HEK293 (cell line): ENCODE data around the gene NUBPL.
A peak's percentile ranks its signal among the peaks of the same experiment; 100 is the strongest.

Source experiments
- CTCF ChIA-PET: fragments of 350-600 bp; formaldehyde crosslinking; extraction: SDS; loops from one replicate; lab custom pipeline; 2021; ENCODE audit warnings: antibody characterized with exemption; lab: Yijun Ruan, JAX
- POLR2A ChIA-PET: fragments of 300-600 bp; formaldehyde crosslinking; extraction: SDS; loops from one replicate; lab custom pipeline; 2020; ENCODE audit warnings: antibody characterized with exemption, inconsistent platforms; lab: Yijun Ruan, JAX
- H3K27ac ChIP-seq: fragments of 200-500 bp; sonication (Bioruptor generic); 2 replicates; pipeline ENCODE4 v1.5.1; 2014; ENCODE audit warnings: low read depth, low read length, control low read depth, inconsistent platforms; ENCODE audit errors: extremely low read depth
- H3K36me3 ChIP-seq, 2 experiments: fragments of 200-500 bp in 1 of 2; sonication (Bioruptor generic) in 1 of 2; 1 replicate in 1 of 2; 2 replicates in 1 of 2; pipeline ENCODE4 v1.5.1; 2014 to 2017; ENCODE audit warnings: inconsistent platforms in 2 of 2, low read length in 2 of 2; ENCODE audit not compliant: control insufficient read depth in 2 of 2, insufficient read depth in 1 of 2
- H3K4me1 ChIP-seq: fragments of 200-500 bp; sonication (Bioruptor generic); 2 replicates; pipeline ENCODE4 v1.5.1; 2014; ENCODE audit warnings: mild to moderate bottlenecking, low read length, inconsistent platforms; ENCODE audit not compliant: control insufficient read depth, insufficient read depth
- H3K4me3 ChIP-seq: 2 replicates; pipeline ENCODE4 v1.5.1; 2011; ENCODE audit warnings: low read depth, mild to moderate bottlenecking, control low read depth, low read length, moderate library complexity
- H3K9me3 ChIP-seq: fragments of 200-500 bp; sonication (Bioruptor generic); 2 replicates; pipeline ENCODE4 v1.5.1; 2014; ENCODE audit warnings: low read depth, low read length, inconsistent platforms; ENCODE audit not compliant: control insufficient read depth, insufficient read depth
- GFI1B ChIP-seq: fragments of 450-650 bp; formaldehyde crosslinking; IDR thresholded peaks from 2 replicates; pipeline ENCODE4 v1.5.1; 2016; ENCODE audit warnings: missing biosample characterization, missing genetic modification characterization
- KLF16 ChIP-seq: fragments of 450-650 bp; formaldehyde crosslinking; IDR thresholded peaks from 2 replicates; pipeline ENCODE4 v1.5.1; 2017; ENCODE audit warnings: missing biosample characterization, missing genetic modification characterization
- ZFP37 ChIP-seq: fragments of 450-650 bp; formaldehyde crosslinking; IDR thresholded peaks from 2 replicates; pipeline ENCODE4 v1.5.1; 2016; ENCODE audit warnings: missing biosample characterization, missing genetic modification characterization
- ZNF133 ChIP-seq: fragments of 450-650 bp; formaldehyde crosslinking; IDR thresholded peaks from 2 replicates; pipeline ENCODE4 v1.5.1; 2016; ENCODE audit warnings: missing biosample characterization, missing genetic modification characterization
- ZNF174 ChIP-seq: fragments of 450-650 bp; formaldehyde crosslinking; IDR thresholded peaks from 2 replicates; pipeline ENCODE4 v1.5.0; 2017; ENCODE audit warnings: missing biosample characterization, mild to moderate bottlenecking, missing genetic modification characterization
- ZNF19 ChIP-seq: fragments of 450-650 bp; formaldehyde crosslinking; IDR thresholded peaks from 2 replicates; pipeline ENCODE4; 2016; ENCODE audit warnings: missing biosample characterization, missing genetic modification characterization, low read depth
- ZNF24 ChIP-seq: fragments of 450-650 bp; formaldehyde crosslinking; IDR thresholded peaks from 2 replicates; pipeline ENCODE4 v1.5.1; 2016; ENCODE audit warnings: missing biosample characterization, missing genetic modification characterization
- ZNF266 ChIP-seq: fragments of 450-650 bp; formaldehyde crosslinking; IDR thresholded peaks from 2 replicates; pipeline ENCODE4 v1.5.1; 2016; ENCODE audit warnings: missing biosample characterization, missing genetic modification characterization, low read depth
- ZNF366 ChIP-seq: fragments of 450-650 bp; formaldehyde crosslinking; conservative IDR thresholded peaks from 2 replicates; pipeline ENCODE4 v1.5.1; 2016; ENCODE audit warnings: missing biosample characterization, missing genetic modification characterization
- ZNF558 ChIP-seq: fragments of 450-650 bp; formaldehyde crosslinking; IDR thresholded peaks from 2 replicates; pipeline ENCODE4 v1.5.1; 2016; ENCODE audit warnings: missing biosample characterization, missing genetic modification characterization
- TF ChIP-seq, protein P1 (sequence below): fragments of 450-650 bp; formaldehyde crosslinking; IDR thresholded peaks from 2 replicates; pipeline ENCODE4 v1.5.1; 2016; ENCODE audit warnings: missing biosample characterization, missing genetic modification characterization
- TF ChIP-seq, protein P2 (sequence below): fragments of 450-650 bp; formaldehyde crosslinking; IDR thresholded peaks from 2 replicates; pipeline ENCODE4 v1.5.0; 2017; ENCODE audit warnings: missing biosample characterization, missing genetic modification characterization, borderline replicate concordance

The NUBPL gene

DNA sequence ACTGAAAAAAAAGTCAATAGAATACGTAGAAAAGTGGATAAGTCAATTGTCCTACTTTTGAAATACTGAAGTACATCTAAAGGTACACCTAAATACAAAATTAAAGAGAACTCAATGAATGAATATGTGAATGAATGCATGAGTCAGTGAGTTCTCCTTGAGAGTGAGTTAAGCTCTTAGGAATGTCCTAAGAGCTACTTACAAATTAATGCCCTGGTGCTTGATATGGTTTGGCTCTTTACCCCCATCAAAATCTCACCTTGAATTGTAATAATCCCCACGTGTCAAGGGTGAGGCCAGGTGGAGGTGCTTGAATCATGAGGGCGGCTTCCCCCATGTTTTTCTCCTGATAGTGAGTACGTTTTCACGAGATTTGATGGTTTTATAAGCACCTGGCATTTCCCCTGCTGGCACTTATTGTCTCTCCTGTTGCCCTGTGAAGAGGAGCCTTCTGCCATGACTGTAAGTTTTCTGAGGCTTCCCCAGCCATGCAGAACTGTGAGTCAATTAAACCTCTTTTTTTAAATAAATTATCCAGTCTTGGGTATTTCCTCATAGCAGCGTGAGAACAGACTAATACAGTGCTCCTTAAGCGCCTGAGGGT is 323.7 kb downstream of the NUBPL start (continued):
- TF ChIP-seq, protein P1, sequence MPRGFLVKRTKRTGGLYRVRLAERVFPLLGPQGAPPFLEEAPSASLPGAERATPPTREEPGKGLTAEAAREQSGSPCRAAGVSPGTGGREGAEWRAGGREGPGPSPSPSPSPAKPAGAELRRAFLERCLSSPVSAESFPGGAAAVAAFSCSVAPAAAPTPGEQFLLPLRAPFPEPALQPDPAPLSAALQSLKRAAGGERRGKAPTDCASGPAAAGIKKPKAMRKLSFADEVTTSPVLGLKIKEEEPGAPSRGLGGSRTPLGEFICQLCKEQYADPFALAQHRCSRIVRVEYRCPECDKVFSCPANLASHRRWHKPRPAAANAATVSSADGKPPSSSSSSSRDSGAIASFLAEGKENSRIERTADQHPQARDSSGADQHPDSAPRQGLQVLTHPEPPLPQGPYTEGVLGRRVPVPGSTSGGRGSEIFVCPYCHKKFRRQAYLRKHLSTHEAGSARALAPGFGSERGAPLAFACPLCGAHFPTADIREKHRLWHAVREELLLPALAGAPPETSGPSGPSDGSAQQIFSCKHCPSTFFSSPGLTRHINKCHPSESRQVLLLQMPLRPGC = no peak
- TF ChIP-seq ZNF19 (tag by site-specific recombination) = no peak
- no peak for TF ChIP-seq ZNF558 (tag by site-specific recombination)
- TF ChIP-seq ZNF174 = no peak

DNA sequence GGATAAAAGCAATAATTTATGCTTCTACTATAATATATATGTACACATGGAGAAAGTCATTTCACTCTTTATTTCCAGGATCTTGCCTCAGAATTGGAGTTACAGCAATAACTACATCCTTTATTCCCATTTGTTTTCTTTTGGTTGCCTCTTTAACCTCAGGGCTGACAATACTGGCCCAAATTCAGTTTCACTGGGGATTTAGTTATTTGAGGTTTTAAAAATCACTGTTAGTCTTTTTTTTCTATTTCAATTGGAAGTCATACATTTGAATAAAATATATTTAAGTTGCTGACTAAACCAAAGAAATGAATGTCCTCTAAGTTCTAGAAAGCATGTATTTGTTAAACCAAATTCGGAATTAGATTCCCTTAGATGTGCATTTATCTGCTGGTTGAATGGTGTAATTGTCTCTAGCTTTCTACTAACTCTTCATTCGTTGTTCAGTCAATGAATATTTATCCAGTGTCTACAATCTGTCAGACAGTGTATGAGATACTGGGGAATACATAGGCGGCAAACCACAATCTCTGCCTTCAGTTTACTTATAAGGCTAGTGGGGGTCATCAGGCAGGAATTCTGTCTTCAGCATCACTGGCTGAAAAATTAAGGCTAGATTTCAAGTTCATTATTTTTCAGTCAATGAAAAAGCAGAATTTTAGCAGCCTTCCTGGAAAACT is 325.1 kb downstream of the NUBPL start:
- POLR2A ChIA-PET = no interaction called here
- TF ChIP-seq ZNF133 (tag by site-specific recombination) = no peak
- TF ChIP-seq, all 188 proteins: peak for 0
- H3K4me1 ChIP-seq = no peaks in the 10 kb centered on the region
- H3K27ac ChIP-seq = no peak overlapping the region
- CTCF ChIA-PET = interaction anchor here (0.6 kb wide), 1 partner anchor 401 kb away, joined by 3 read pairs; no protein-coding TSS in a partner anchor
- H3K4me3 ChIP-seq = no peak overlapping the region
- H3K9me3 ChIP-seq = no peaks in the 10 kb centered on the region
- no peaks in the 10 kb centered on the region for H3K36me3 ChIP-seq

DNA sequence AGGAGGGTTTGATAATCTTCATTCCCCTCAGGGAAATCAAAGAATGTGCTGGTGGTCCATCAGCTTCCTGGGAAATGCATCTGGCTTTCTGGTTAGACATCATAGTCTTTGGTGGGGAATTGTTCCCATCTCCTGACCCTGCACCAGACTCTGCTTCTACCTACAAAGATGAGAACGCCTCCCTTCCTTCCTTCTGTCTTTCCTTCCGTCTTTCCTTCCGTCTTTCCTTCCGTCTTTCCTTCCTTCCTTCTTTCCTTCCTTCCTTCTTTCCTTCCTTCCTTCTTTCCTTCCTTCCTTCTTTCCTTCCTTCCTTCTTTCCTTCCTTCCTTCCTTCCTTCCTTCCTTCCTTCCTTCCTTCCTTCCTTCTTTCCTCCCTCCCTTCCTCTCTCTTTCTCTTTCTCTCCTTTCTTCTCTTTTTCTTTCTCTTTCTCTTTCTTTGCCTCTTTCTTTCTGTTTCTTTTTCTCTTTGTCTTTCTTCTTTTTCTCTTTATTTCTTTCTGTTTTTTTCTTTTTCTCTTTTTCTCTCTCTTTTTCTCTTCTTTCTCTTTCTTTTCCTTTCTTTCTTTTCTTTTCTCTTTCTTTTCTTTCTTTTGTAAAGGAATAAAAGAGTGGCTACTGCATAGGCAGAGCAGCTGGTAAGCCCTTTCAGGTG is 326.9 kb downstream of the NUBPL start:
- Histone ChIP-seq H3K4me1 (no peaks in the 10 kb centered on the region), H3K36me3 (no peaks in the 10 kb centered on the region), H3K9me3 (no peaks in the 10 kb centered on the region), H3K27ac (no peak overlapping the region), H3K4me3 (no peak overlapping the region)
- ChIA-PET POLR2A (no interaction called here), CTCF (interaction anchor here (0.6 kb wide), 1 partner anchor 136 kb away, joined by 3 read pairs; no protein-coding TSS in a partner anchor)
- TF ChIP-seq ZFP37 (no peak), ZNF366 (tag by site-specific recombination) (peak; percentile 76)

DNA sequence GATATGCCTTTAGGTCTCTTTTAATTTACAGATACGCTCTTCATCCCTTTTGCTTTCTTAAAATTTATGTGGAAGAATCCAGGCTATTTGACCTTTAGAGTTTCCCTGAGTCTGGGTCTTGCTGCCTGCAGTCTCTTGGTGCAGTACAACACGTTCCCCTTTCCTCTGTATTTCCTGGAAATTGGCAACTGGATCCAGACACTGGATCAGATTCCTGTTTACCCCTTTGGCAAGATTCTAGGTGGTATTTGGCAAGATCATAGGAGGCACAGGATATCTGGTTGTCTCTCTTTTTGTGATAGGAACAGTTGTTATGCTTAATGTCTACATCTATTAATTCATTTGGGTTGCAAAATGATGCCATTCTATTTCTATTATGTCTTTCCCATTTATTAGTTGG is 328.1 kb downstream of the NUBPL start:
- CTCF ChIA-PET = no interaction called here
- no peak overlapping the region for H3K27ac ChIP-seq
- H3K36me3 ChIP-seq = no peaks in the 10 kb centered on the region
- TF ChIP-seq ZNF266 (tag by site-specific recombination) = no peak
- no peak for TF ChIP-seq GFI1B (tag by site-specific recombination)
- TF ChIP-seq ZNF24 (tag by site-specific recombination) = no peak
- no peak for TF ChIP-seq KLF16 (tag by site-specific recombination)
- TF ChIP-seq, protein P2, sequence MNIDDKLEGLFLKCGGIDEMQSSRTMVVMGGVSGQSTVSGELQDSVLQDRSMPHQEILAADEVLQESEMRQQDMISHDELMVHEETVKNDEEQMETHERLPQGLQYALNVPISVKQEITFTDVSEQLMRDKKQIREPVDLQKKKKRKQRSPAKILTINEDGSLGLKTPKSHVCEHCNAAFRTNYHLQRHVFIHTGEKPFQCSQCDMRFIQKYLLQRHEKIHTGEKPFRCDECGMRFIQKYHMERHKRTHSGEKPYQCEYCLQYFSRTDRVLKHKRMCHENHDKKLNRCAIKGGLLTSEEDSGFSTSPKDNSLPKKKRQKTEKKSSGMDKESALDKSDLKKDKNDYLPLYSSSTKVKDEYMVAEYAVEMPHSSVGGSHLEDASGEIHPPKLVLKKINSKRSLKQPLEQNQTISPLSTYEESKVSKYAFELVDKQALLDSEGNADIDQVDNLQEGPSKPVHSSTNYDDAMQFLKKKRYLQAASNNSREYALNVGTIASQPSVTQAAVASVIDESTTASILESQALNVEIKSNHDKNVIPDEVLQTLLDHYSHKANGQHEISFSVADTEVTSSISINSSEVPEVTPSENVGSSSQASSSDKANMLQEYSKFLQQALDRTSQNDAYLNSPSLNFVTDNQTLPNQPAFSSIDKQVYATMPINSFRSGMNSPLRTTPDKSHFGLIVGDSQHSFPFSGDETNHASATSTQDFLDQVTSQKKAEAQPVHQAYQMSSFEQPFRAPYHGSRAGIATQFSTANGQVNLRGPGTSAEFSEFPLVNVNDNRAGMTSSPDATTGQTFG (tag by site-specific recombination) = no peak
- H3K9me3 ChIP-seq = no peaks in the 10 kb centered on the region
- POLR2A ChIA-PET = no interaction called here
- H3K4me3 ChIP-seq = no peak overlapping the region
- H3K4me1 ChIP-seq = no peaks in the 10 kb centered on the region
